ENCODE data around the gene CNTN4.

The CNTN4 gene

GRCh38 chr3:2784627-2785026, 686.0 kb downstream of the CNTN4 start:
- no peaks in the 10 kb centered on the region for H3K27me3 ChIP-seq (ENCODE audit: insufficient read depth, low read depth, severe bottlenecking)
- DNase-seq: no peak
- H3K36me3 ChIP-seq: no peaks in the 10 kb centered on the region
- no peaks in the 10 kb centered on the region for H3K9me3 ChIP-seq (ENCODE audit: severe bottlenecking)
- TF ChIP-seq CTCF (IDR thresholded peaks at IDR 0.05; ENCODE audit: low read depth, low read length): no peak
- H3K27ac ChIP-seq: no peak overlapping the region
- no peak overlapping the region for H3K4me3 ChIP-seq (ENCODE audit: low read depth, low read length)

- no peaks in the 10 kb centered on the region for H3K36me3 ChIP-seq
- H3K9me3 ChIP-seq (ENCODE audit: severe bottlenecking): peaks cover 12% of the 10 kb centered on the region
- no peak overlapping the region for H3K27ac ChIP-seq
- no peak overlapping the region for H3K4me3 ChIP-seq (ENCODE audit: low read depth, low read length)
- no peak for DNase-seq
- no peak for TF ChIP-seq CTCF (IDR thresholded peaks at IDR 0.05; ENCODE audit: low read depth, low read length)
- no peaks in the 10 kb centered on the region for H3K27me3 ChIP-seq (ENCODE audit: insufficient read depth, low read depth, severe bottlenecking)
These were observed 691.7 kb downstream of the CNTN4 start for GRCh38 chr3:2790266-2790815.

DNA sequence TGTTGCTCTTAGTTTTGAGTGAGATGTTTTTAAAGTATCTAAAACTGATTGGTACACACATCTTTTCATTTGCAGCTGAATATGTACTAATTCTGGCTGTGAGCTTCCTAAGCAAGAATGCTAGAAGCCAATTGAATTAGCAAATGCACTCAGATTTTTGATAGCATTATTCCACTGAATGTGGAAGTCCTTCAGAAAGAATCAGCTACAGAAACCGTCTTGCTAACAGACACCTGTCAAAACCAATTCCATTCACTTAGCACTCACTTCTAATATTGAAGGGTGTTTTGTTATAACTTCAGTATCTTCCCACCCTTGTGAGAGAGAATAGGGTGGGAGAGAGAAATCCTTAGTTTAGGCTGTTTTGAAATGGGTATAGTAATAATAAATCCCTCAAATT, 693.8 kb downstream of the CNTN4 start:
- Histone ChIP-seq H3K9me3 (ENCODE audit: severe bottlenecking) (peaks cover 12% of the 10 kb centered on the region), H3K27me3 (ENCODE audit: insufficient read depth, low read depth, severe bottlenecking) (no peaks in the 10 kb centered on the region), H3K4me3 (ENCODE audit: low read depth, low read length) (no peak overlapping the region), H3K36me3 (no peaks in the 10 kb centered on the region), H3K27ac (no peak overlapping the region)
- no peak for DNase-seq
- TF ChIP-seq CTCF (IDR thresholded peaks at IDR 0.05; ENCODE audit: low read depth, low read length): no peak

DNA sequence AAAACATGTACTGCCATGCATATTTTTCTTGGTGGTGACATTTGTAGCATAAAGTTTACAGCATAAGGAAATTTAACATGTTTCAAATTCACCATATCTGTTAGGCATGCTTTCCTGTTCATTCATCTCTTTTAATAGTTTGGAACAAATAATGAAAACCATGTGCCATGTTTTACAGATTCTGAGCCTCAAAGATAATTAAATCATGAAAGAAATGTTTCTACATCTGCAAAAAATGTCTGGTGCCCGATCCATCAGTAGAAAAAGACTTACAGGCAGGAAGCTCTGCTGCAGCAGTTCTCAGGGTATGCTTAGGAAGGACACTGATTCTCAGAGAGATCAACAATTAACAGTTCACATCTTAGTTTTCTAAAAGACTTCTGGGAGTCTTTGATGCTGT, 695.3 kb downstream of the CNTN4 start:
- Histone ChIP-seq H3K9me3 (ENCODE audit: severe bottlenecking) (peaks cover 12% of the 10 kb centered on the region), H3K27me3 (ENCODE audit: insufficient read depth, low read depth, severe bottlenecking) (no peaks in the 10 kb centered on the region), H3K27ac (no peak overlapping the region), H3K4me3 (ENCODE audit: low read depth, low read length) (no peak overlapping the region), H3K36me3 (no peaks in the 10 kb centered on the region)
- no peak for DNase-seq
- TF ChIP-seq CTCF (IDR thresholded peaks at IDR 0.05; ENCODE audit: low read depth, low read length): no peak

- no peak for DNase-seq
- Histone ChIP-seq H3K4me3 (ENCODE audit: low read depth, low read length) (no peak overlapping the region), H3K9me3 (ENCODE audit: severe bottlenecking) (no peaks in the 10 kb centered on the region), H3K36me3 (no peaks in the 10 kb centered on the region), H3K27me3 (ENCODE audit: insufficient read depth, low read depth, severe bottlenecking) (no peaks in the 10 kb centered on the region), H3K27ac (no peak overlapping the region)
- no peak for TF ChIP-seq CTCF (IDR thresholded peaks at IDR 0.05; ENCODE audit: low read depth, low read length)
These were observed 703.8 kb downstream of the CNTN4 start for GRCh38 chr3:2802429-2802828.

GRCh38 chr3:2807514-2807913, 708.8 kb downstream of the CNTN4 start:
- H3K9me3 ChIP-seq (ENCODE audit: severe bottlenecking): no peaks in the 10 kb centered on the region
- H3K4me3 ChIP-seq (ENCODE audit: low read depth, low read length): no peak overlapping the region
- H3K36me3 ChIP-seq: no peaks in the 10 kb centered on the region
- H3K27ac ChIP-seq: no peak overlapping the region
- DNase-seq: no peak
- no peaks in the 10 kb centered on the region for H3K27me3 ChIP-seq (ENCODE audit: insufficient read depth, low read depth, severe bottlenecking)
- no peak for TF ChIP-seq CTCF (IDR thresholded peaks at IDR 0.05; ENCODE audit: low read depth, low read length)
